Spleen (tissue), 11 donors: ENCODE measurements around the gene ZNF763. TPM values are rescaled to one million over a fixed set of nuclear protein-coding genes. Genes with fewer than 3 reads are reported as not detected.

Source experiments
- DNase-seq: peaks from one replicate; pipeline ENCODE4 v3.0.0-alpha.2; 2020
- H3K27ac ChIP-seq, 8 donors: fragments of 200-600 bp; sonication (generic) in 7 of 8; 1 replicate in 4 of 8; 2 replicates in 4 of 8; pipeline versions ENCODE4 v1.5.0 to v1.8.0; 2016 to 2021; ENCODE audit warnings: inconsistent platforms in 4 of 8, mild to moderate bottlenecking in 4 of 8, moderate library complexity in 1 of 8
- H3K27me3 ChIP-seq, 7 donors: fragments of 200-600 bp; sonication (generic) in 6 of 7; replicated peaks in 1 of 7; 1 replicate in 4 of 7; 2 replicates in 3 of 7; pipeline versions ENCODE4 v1.5.0 to v1.8.0; 2016 to 2021; ENCODE audit warnings: inconsistent platforms in 3 of 7, mild to moderate bottlenecking in 1 of 7
- H3K36me3 ChIP-seq, 6 donors: fragments of 200-600 bp; sonication (generic) in 5 of 6; 1 replicate in 4 of 6; 2 replicates in 2 of 6; pipeline versions ENCODE4 v1.5.0 to v1.8.0; 2016 to 2021; ENCODE audit warnings: inconsistent platforms in 2 of 6
- H3K4me1 ChIP-seq, 6 donors: fragments of 200-600 bp; sonication (generic) in 5 of 6; 1 replicate in 3 of 6; 2 replicates in 3 of 6; pipeline versions ENCODE4 v1.5.0 to v1.8.0; 2016 to 2021; ENCODE audit warnings: inconsistent platforms in 3 of 6
- H3K4me3 ChIP-seq, 8 donors: fragments of 200-600 bp; sonication (generic) in 7 of 8; 1 replicate in 4 of 8; 2 replicates in 4 of 8; pipeline versions ENCODE4 v1.5.0 to v1.8.0; 2016 to 2021; ENCODE audit warnings: inconsistent platforms in 4 of 8, mild to moderate bottlenecking in 4 of 8, moderate library complexity in 2 of 8
- H3K9me3 ChIP-seq, 8 donors: fragments of 200-600 bp; sonication (generic) in 7 of 8; 1 replicate in 4 of 8; 2 replicates in 4 of 8; pipeline versions ENCODE4 v1.5.0 to v1.8.0; 2016 to 2021; ENCODE audit warnings: inconsistent platforms in 4 of 8
- POLR2A ChIP-seq, 3 donors: fragments of 450-650 bp; IDR thresholded peaks; one replicate each; pipeline ENCODE4 v1.5.1; 2017; ENCODE audit warnings: antibody characterized with exemption in 3 of 3, mild to moderate bottlenecking in 1 of 3
- POLR2AphosphoS5 ChIP-seq, 3 donors: sonication (generic); formaldehyde crosslinking; IDR thresholded peaks; one replicate each; pipeline ENCODE4 v1.5.1; 2017; ENCODE audit warnings: antibody characterized with exemption in 3 of 3
- WGBS, 5 donors: extraction: QIAGEN DNeasy Blood & Tissue Kit in 3 of 5; methylation state at CpG; one replicate each; pipeline versions ENCODE4 v1.1.5 to v1.1.7; 2013 to 2018; 5-methylcytosine and 5-hydroxymethylcytosine counted together
- intact Hi-C: fragments of 100-400 bp; cut with DNase I; formaldehyde crosslinking; loops from one replicate; pipeline ENCODE4 v1.15.0; 2023; ENCODE audit warnings: low total_unique reads
- polyA plus RNA-seq, 3 donors: library from polyadenylated mRNA; stranded (reverse); fragments of 200-250 nt; gene quantifications; one replicate each; pipeline ENCODE4 v1.2.1, GENCODE V29; 2013
- total RNA-seq, 7 donors: library from RNA; depleted of rRNA in 3 of 7; stranded (reverse); fragments of >200 nt in 3 of 7; fragmentation: NEBNext Ultra II Directional in 4 of 7; extraction: Animal tissue kit (Norgen Biotek cat#: 25700) in 4 of 7; gene quantifications; one replicate each; pipeline versions ENCODE4 v1.1.0 to v1.2.1, GENCODE V29; 2016 to 2021
- TF ChIP-seq, protein P1 (sequence below), 11 experiments: fragments of 200-600 bp in 7 of 11; fragments of 450-650 bp in 4 of 11; sonication (generic) in 4 of 11; IDR thresholded peaks in 8 of 11; conservative IDR thresholded peaks in 3 of 11; 1 replicate in 7 of 11; 2 replicates in 4 of 11; pipeline versions ENCODE4 v1.4.0 to v1.8.0; 2016 to 2021; ENCODE audit warnings: antibody characterized with exemption in 11 of 11, inconsistent platforms in 4 of 11, mild to moderate bottlenecking in 1 of 11
- donor health status: healthy with polysubstance abuse.
- donor health status: DM: no; HTN: no; CAD: no; lungs with moderate emphysema.
- donor health status: DM: no; HTN: no; CAD: no.
- donor health status: Bipolar disorder and iron deficiency.
- donor health status: healthy.
- donor health status: DM: no; HTN: no; CAD: no.
- donor health status: DM: yes; HTN: yes; CAD: no.

ZNF763 gene
- total and polyA plus RNA-seq, 10 donors, result 3.7 to 10.7 (median 6.7) TPM

DNA sequence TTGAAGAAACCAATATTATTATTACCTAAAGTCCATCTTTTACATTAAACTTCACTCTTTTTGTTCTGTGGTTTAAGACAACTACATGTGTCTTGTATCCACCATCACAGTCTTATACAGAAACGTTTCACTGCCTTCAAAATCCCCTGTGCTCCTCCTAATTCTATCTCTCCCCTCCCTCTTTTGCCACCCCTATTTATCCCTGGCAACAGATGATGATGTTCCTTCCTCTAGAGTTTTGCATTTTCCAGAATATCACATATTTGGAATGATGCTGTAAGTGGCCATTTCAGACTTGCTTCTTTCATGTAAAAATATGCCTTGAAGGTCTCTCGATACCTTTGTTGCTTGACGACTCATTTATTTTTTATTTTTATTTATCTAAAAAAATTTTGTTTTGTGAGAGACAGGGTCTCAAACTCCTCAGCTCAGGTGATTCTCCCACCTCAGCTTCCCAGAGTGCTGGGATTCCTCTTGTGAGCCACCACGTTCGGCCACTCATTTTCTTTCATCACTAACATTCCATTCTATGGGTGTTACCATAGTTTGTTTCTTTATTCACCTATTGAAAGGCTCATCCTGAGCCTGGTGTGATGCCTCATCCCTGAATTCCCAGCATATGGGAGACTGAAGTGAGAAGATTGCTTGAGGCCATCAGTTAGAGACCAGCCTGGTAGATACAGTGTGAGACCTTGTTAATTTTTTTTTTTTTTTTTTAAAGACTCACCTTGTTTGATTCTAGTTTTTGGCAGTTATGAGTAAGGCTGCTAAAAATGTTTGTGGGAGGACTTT lies 8.4 kb downstream of the ZNF763 start:
- H3K27ac ChIP-seq, result no peak overlapping the region
- intact Hi-C loops, result no loop called here
- WGBS, 5 donors, result 83 to 94% (median 88%) methylated on average over 5 of the region's 5 CpGs
- H3K4me1 ChIP-seq, result peaks cover 0 to 4% (median 0%) of the 10 kb centered on the region in 6 donors
- TF ChIP-seq, protein P1, sequence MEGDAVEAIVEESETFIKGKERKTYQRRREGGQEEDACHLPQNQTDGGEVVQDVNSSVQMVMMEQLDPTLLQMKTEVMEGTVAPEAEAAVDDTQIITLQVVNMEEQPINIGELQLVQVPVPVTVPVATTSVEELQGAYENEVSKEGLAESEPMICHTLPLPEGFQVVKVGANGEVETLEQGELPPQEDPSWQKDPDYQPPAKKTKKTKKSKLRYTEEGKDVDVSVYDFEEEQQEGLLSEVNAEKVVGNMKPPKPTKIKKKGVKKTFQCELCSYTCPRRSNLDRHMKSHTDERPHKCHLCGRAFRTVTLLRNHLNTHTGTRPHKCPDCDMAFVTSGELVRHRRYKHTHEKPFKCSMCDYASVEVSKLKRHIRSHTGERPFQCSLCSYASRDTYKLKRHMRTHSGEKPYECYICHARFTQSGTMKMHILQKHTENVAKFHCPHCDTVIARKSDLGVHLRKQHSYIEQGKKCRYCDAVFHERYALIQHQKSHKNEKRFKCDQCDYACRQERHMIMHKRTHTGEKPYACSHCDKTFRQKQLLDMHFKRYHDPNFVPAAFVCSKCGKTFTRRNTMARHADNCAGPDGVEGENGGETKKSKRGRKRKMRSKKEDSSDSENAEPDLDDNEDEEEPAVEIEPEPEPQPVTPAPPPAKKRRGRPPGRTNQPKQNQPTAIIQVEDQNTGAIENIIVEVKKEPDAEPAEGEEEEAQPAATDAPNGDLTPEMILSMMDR (IDR thresholded peaks at IDR 0.05 in 8 of 11, conservative IDR thresholded peaks at IDR 0.05 in 3 of 11), result no peak
- TF ChIP-seq POLR2AphosphoS5 (IDR thresholded peaks at IDR 0.05) (no peak), POLR2A (IDR thresholded peaks at IDR 0.05) (no peak)
- no peaks in the 10 kb centered on the region for H3K27me3 ChIP-seq
- no peak for DNase-seq
- H3K4me3 ChIP-seq, result no peak overlapping the region
- H3K9me3 ChIP-seq, result peaks cover under 1 to 49% (median 27%) of the 10 kb centered on the region in 8 donors
- peaks cover 0 to 18% (median 12%) of the 10 kb centered on the region in 6 donors for H3K36me3 ChIP-seq

DNA sequence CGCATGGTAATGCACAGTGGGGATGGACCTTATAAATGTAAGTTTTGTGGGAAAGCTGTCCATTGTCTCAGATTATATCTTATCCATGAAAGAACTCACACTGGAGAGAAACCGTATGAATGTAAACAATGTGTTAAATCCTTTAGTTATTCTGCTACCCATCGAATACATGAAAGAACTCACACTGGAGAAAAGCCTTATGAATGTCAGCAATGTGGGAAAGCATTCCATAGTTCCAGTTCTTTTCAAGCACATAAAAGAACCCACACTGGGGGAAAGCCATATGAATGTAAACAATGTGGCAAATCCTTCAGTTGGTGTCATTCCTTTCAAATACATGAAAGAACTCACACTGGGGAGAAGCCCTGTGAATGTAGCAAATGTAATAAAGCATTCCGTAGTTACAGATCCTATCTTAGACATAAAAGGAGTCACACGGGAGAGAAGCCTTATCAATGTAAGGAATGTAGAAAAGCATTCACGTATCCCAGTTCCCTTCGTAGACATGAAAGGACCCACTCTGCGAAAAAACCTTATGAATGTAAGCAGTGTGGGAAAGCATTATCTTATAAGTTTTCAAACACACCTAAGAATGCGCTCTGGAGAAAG lies 13.8 kb downstream of the ZNF763 start:
- 95 to 99% (median 98%) methylated on average over 9 of the region's 9 CpGs for WGBS, 5 donors
- Histone ChIP-seq H3K27ac (no peak overlapping the region), H3K36me3 (peaks cover 5 to 37% (median 26%) of the 10 kb centered on the region in 6 donors), H3K9me3 (peaks cover 24 to 97% (median 81%) of the 10 kb centered on the region in 8 donors), H3K27me3 (no peaks in the 10 kb centered on the region), H3K4me1 (no peaks in the 10 kb centered on the region), H3K4me3 (no peak overlapping the region)
- intact Hi-C loops, result no loop called here
- no peak for DNase-seq
- TF ChIP-seq, protein P1 (IDR thresholded peaks at IDR 0.05 in 8 of 11, conservative IDR thresholded peaks at IDR 0.05 in 3 of 11), result no peak
- TF ChIP-seq POLR2AphosphoS5 (IDR thresholded peaks at IDR 0.05), result no peak

DNA sequence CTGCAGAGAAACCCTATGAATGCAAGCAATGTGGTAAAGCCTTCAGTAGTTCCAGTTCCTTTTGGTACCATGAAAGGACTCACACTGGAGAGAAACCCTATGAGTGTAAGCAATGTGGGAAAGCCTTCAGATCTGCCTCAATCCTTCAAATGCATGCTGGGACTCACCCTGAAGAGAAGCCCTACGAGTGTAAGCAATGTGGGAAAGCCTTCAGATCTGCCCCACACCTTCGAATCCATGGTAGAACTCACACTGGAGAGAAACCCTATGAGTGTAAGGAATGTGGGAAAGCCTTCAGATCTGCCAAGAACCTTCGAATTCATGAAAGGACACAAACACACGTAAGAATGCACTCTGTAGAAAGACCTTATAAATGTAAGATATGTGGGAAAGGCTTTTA lies 14.7 kb downstream of the ZNF763 start:
- H3K9me3 ChIP-seq, result peaks cover 24 to 95% (median 82%) of the 10 kb centered on the region in 8 donors

More for the DNA sequence above, 14.7 kb downstream of the ZNF763 start:
- Histone ChIP-seq H3K36me3 (peaks cover 5 to 37% (median 26%) of the 10 kb centered on the region in 6 donors), H3K27me3 (no peaks in the 10 kb centered on the region), H3K27ac (no peak overlapping the region), H3K4me3 (no peak overlapping the region), H3K4me1 (no peaks in the 10 kb centered on the region)
- no peak for TF ChIP-seq POLR2AphosphoS5 (IDR thresholded peaks at IDR 0.05)
- TF ChIP-seq, protein P1 (IDR thresholded peaks at IDR 0.05 in 8 of 11, conservative IDR thresholded peaks at IDR 0.05 in 3 of 11), result no peak
- no peak for TF ChIP-seq POLR2A (IDR thresholded peaks at IDR 0.05)
- intact Hi-C loops, result no loop called here
- DNase-seq, result no peak
- WGBS, 5 donors, result 82 to 94% (median 91%) methylated on average over 4 of the region's 4 CpGs
